ENCODE measurements around the gene RCN2. TPM values are rescaled to one million over a fixed set of nuclear protein-coding genes. Genes with fewer than 3 reads are reported as not detected.
"Not testable (repeated sequence)": the region's sequence is repeated elsewhere in the genome, so short reads cannot be mapped to it uniquely, and the experiment has no call there.

The RCN2 gene
- total and polyA plus RNA-seq, 8 donors = 42.3 to 215 (median 184) TPM

DNA sequence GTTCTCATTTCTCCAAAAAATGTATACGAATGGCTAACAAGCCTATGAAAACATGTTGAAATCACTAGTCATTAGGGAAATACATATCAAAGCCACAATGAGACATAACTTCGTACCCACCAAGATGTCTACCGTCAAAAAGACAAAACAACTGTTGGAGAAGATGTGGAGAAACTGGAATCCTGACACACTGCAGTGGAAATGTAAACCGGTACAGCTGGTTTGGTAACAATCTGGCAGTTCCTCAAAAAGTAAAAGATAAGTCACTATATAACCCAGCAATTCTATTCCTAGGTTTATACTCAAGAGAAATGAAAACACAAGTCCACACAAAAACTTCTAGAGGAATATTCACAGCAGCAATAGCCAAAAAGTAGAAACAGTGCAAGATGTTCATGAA is 33.4 kb upstream of the RCN2 start:
- no peaks in the 10 kb centered on the region for H3K9me3 ChIP-seq
- peaks cover 5 to 15% of the 10 kb centered on the region in 2 donors for H3K4me1 ChIP-seq
- H3K27ac ChIP-seq = no peak overlapping the region
- ATAC-seq (no peak), DNase-seq (no peak)
- no peak overlapping the region for H3K4me3 ChIP-seq
- no peaks in the 10 kb centered on the region for H3K27me3 ChIP-seq
- no peaks in the 10 kb centered on the region for H3K36me3 ChIP-seq
- intact Hi-C loops (cut with DNase I) = no loop called here
- TF ChIP-seq, protein P1, sequence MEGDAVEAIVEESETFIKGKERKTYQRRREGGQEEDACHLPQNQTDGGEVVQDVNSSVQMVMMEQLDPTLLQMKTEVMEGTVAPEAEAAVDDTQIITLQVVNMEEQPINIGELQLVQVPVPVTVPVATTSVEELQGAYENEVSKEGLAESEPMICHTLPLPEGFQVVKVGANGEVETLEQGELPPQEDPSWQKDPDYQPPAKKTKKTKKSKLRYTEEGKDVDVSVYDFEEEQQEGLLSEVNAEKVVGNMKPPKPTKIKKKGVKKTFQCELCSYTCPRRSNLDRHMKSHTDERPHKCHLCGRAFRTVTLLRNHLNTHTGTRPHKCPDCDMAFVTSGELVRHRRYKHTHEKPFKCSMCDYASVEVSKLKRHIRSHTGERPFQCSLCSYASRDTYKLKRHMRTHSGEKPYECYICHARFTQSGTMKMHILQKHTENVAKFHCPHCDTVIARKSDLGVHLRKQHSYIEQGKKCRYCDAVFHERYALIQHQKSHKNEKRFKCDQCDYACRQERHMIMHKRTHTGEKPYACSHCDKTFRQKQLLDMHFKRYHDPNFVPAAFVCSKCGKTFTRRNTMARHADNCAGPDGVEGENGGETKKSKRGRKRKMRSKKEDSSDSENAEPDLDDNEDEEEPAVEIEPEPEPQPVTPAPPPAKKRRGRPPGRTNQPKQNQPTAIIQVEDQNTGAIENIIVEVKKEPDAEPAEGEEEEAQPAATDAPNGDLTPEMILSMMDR (IDR thresholded peaks at IDR 0.05) = no peak

DNA sequence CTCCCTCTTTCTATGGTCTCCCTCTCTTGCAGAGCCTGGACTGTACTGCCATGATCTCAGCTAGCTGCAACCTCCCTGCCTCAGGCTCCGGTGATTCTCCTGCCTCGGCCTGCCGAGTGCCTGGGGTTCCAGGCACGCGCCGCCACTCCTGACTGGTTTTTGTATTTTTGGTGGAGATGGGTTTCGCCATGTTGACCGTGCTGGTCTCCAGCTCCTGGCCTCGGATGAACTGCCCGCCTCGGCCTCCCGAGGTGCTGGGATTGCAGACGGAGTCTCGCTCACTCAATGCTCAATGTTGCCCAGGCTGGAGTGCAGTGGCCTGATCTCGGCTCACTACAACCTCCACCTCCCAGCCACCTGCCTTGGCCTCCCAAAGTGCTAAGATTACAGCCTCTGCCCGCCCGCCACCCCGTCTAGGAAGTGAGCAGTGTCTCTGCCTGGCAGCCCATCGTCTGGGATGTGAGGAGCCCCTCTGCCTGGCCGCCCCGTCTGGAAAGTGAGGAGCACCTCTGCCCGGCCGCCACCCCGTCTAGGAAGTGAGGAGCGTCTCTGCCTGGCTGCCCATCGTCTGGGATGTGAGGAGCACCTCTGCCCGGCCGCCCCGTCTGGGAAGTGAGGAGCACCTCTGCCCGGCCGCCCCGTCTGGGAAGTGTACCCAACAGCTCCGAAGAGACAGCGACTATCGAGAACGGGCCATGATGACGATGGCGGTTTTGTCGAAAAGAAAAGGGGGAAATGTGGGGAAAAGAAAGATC is 32.2 kb upstream of the RCN2 start:
- intact Hi-C loops (cut with DNase I); H3K36me3 ChIP-seq; DNase-seq; H3K27ac ChIP-seq; H3K4me3 ChIP-seq; ATAC-seq; H3K9me3 ChIP-seq; H3K27me3 ChIP-seq: not testable (repeated sequence)
- H3K4me1 ChIP-seq = peaks cover 14 to 28% of the 10 kb centered on the region in 2 donors

DNA sequence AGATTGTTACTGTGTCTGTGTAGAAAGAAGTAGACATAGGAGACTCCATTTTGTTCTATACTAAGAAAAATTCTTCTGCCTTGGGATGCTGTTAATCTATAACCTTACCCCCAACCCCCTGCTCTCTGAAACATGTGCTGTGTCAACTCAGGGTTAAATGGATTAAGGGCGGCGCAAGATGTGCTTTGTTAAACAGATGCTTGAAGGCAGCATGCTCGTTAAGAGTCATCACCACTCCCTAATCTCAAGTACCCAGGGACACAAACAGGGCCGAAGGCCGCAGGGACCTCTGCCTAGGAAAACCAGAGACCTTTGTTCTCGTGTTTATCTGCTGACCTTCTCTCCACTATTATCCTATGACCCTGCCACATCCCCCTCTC is 31.6 kb upstream of the RCN2 start:
- H3K4me3 ChIP-seq; DNase-seq; H3K9me3 ChIP-seq; H3K27ac ChIP-seq; H3K36me3 ChIP-seq; intact Hi-C loops (cut with DNase I); ATAC-seq; H3K27me3 ChIP-seq: not testable (repeated sequence)
- peaks cover 14 to 30% of the 10 kb centered on the region in 2 donors for H3K4me1 ChIP-seq

DNA sequence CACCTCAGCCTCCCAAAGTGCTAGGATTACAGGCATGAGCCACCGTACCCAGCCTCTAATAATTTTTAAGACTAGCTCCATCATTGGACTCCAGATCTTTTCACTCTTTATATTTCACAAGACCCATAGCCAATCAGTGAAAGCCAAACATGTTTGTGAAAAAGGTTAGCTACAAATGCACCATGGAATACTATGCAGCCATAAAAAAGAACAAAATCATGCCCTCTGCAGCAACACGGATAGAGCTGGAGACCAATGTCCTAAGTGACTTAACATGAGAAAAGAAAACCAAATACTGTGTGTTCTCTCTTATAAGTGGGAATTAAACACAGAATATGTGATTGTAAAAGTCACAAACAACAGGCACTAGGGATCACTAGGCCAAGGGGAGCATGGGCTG is 29.6 kb upstream of the RCN2 start:
- Histone ChIP-seq H3K4me1 (peaks cover 18 to 37% of the 10 kb centered on the region in 2 donors), H3K27ac (no peak overlapping the region), H3K9me3 (no peaks in the 10 kb centered on the region), H3K36me3 (no peaks in the 10 kb centered on the region), H3K4me3 (no peak overlapping the region), H3K27me3 (no peaks in the 10 kb centered on the region)
- DNase-seq (no peak), ATAC-seq (no peak)
- intact Hi-C loops (cut with DNase I) = no loop called here
- TF ChIP-seq, protein P1 (IDR thresholded peaks at IDR 0.05) = no peak

DNA sequence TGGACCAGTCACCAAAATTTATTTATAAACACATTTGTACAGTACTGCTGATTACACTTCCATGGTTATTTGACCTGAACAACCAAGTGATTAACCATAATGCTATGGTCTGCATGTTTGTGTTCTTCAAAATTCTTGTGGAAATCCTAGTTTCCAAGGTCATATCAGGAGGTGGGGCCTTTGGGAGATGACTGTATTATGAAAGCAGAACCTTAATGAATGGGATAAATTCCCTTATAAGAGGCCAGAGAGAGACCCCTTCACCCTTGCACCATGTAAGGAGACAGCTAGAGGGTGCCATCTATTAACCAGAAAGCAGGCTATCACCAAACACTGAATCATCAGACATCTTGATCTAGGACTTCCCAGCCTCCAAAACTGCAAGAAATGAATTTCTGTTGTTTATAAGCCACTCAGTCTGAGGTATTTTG is 28.3 kb upstream of the RCN2 start:
- Histone ChIP-seq H3K36me3 (no peaks in the 10 kb centered on the region), H3K9me3 (no peaks in the 10 kb centered on the region), H3K4me1 (peaks cover 15 to 32% of the 10 kb centered on the region in 2 donors), H3K27ac (peak overlapping the region; percentile 73 to 87), H3K27me3 (no peaks in the 10 kb centered on the region), H3K4me3 (peak overlapping the region in 1 of 2 donors; percentile 1)
- no peak for DNase-seq
- peak; percentile 2 for ATAC-seq
- TF ChIP-seq, protein P1 (IDR thresholded peaks at IDR 0.05) = no peak
- intact Hi-C loops (cut with DNase I) = no loop called here

DNA sequence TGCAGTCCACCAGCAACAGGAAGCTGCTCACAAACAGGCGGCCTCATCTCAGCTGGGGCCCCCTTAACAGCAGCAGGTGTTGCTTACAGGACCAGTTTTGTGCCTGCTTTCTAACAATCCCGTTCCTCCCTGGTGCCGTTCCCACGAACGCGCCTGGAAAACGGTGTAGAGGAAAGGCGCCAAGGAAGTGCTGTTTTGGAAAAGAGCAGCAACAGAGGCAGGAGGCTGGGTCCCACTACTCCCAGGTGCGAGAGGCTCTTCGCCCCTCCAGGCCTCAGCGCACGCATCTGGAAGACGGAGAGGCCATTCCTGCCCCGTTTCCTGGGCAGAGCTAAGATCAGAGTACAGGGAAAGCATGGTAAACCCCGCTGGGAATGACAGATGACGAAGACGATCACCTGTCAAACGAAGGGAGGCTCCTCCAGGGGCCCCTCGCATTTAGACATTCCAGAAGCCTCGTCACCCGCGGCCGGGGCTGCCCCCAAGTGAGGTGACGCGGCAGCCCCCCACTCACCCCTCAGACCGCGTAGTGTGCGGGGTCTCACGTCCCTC is 27.0 kb upstream of the RCN2 start:
- Histone ChIP-seq H3K4me3 (peak overlapping the region; percentile 89), H3K9me3 (no peaks in the 10 kb centered on the region), H3K27ac (peak overlapping the region; percentile 73 to 87), H3K4me1 (peaks cover 15 to 32% of the 10 kb centered on the region in 2 donors), H3K36me3 (no peaks in the 10 kb centered on the region), H3K27me3 (no peaks in the 10 kb centered on the region)
- intact Hi-C loops (cut with DNase I) = no loop called here
- TF ChIP-seq, protein P1 (IDR thresholded peaks at IDR 0.05) = no peak
- ATAC-seq = peak; percentile 38
- peak in 3 of 4 donors; percentile 32 to 37 (median 33) for DNase-seq

All from left lung (tissue), 10 donors.